Measurements from ENCODE around the gene BCAS1.
A peak's percentile ranks its signal among the peaks of the same experiment; 100 is the strongest.

BCAS1 gene

DNA sequence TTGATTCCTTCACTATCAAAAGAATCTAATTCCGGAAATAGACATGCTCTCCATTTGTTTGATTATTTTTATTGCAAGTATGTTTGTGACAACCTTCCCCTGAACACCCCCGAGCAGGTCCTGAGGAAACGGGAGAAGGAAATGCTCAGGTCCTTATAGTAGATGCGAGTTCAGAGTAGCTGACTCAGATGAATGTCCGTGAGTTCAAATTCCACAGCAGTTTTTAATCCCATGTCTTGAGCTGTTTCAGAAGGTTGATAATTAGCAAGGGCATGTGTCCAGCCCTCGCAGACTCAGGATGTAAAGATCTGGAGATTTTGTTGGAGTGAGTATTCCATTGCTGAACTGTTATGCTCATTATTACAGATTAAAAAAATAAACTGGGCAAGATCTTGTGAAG, 169.3 kb downstream of the BCAS1 start:
- TF ChIP-seq FOXM1 (IDR thresholded peaks at IDR 0.05; ENCODE audit: borderline replicate concordance, low read depth) (no peak), CREB1 (IDR thresholded peaks at IDR 0.05; ENCODE audit: low read depth) (no peak), YY1 (IDR thresholded peaks at IDR 0.05; ENCODE audit: low read depth) (no peak), TCF12 (IDR thresholded peaks at IDR 0.05; ENCODE audit: low read depth) (no peak), RAD21 (IDR thresholded peaks at IDR 0.05; ENCODE audit: low read depth) (no peak), EP300 (IDR thresholded peaks at IDR 0.05; ENCODE audit: borderline replicate concordance) (no peak), ZBTB7A (IDR thresholded peaks at IDR 0.05; ENCODE audit: low read depth) (no peak)
- TF ChIP-seq, protein P1, sequence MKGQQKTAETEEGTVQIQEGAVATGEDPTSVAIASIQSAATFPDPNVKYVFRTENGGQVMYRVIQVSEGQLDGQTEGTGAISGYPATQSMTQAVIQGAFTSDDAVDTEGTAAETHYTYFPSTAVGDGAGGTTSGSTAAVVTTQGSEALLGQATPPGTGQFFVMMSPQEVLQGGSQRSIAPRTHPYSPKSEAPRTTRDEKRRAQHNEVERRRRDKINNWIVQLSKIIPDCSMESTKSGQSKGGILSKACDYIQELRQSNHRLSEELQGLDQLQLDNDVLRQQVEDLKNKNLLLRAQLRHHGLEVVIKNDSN (IDR thresholded peaks at IDR 0.05): no peak
- TF ChIP-seq, protein P2, sequence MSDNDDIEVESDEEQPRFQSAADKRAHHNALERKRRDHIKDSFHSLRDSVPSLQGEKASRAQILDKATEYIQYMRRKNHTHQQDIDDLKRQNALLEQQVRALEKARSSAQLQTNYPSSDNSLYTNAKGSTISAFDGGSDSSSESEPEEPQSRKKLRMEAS (IDR thresholded peaks at IDR 0.05): no peak
- TF ChIP-seq, protein P3, sequence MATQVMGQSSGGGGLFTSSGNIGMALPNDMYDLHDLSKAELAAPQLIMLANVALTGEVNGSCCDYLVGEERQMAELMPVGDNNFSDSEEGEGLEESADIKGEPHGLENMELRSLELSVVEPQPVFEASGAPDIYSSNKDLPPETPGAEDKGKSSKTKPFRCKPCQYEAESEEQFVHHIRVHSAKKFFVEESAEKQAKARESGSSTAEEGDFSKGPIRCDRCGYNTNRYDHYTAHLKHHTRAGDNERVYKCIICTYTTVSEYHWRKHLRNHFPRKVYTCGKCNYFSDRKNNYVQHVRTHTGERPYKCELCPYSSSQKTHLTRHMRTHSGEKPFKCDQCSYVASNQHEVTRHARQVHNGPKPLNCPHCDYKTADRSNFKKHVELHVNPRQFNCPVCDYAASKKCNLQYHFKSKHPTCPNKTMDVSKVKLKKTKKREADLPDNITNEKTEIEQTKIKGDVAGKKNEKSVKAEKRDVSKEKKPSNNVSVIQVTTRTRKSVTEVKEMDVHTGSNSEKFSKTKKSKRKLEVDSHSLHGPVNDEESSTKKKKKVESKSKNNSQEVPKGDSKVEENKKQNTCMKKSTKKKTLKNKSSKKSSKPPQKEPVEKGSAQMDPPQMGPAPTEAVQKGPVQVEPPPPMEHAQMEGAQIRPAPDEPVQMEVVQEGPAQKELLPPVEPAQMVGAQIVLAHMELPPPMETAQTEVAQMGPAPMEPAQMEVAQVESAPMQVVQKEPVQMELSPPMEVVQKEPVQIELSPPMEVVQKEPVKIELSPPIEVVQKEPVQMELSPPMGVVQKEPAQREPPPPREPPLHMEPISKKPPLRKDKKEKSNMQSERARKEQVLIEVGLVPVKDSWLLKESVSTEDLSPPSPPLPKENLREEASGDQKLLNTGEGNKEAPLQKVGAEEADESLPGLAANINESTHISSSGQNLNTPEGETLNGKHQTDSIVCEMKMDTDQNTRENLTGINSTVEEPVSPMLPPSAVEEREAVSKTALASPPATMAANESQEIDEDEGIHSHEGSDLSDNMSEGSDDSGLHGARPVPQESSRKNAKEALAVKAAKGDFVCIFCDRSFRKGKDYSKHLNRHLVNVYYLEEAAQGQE (IDR thresholded peaks at IDR 0.05; ENCODE audit: low read depth): no peak

DNA sequence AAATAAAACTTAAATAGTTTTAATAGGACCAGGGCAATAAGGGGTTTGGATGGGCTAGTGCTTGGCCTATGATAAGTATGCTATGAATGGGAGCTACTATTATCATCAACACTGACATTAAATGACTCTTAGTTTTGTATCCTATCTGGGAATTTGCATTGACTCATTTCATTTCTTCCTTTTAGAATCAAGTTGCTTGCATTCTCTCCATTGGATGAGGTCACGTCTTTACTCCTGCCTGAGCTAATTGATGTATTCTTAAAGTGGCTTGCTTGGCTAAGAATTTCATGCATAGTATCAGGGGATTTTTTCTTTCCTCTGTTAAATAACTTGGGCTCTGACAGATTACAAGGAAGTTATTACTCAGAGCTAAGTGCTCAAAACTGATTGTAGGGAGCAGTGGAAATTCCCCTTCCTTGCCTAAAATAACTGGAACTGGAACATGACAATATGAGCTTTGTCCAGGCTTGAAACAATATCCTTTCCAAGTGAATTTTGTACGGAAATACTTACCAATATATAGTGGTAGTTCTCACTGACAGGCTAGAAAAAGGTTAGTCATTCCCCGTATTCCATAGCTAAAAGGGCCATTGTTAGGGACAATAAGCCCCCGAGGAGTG, 169.9 kb downstream of the BCAS1 start:
- TF ChIP-seq YY1 (IDR thresholded peaks at IDR 0.05; ENCODE audit: low read depth) (no peak), ZBTB7A (IDR thresholded peaks at IDR 0.05; ENCODE audit: low read depth) (no peak), NFIC (IDR thresholded peaks at IDR 0.05) (no peak), TAF1 (IDR thresholded peaks at IDR 0.05; ENCODE audit: low read depth) (no peak), EGR1 (IDR thresholded peaks at IDR 0.05) (no peak), CREB1 (IDR thresholded peaks at IDR 0.05; ENCODE audit: low read depth) (no peak), EP300 (IDR thresholded peaks at IDR 0.05; ENCODE audit: borderline replicate concordance) (no peak), TEAD4 (IDR thresholded peaks at IDR 0.05) (no peak), TCF12 (IDR thresholded peaks at IDR 0.05; ENCODE audit: low read depth) (no peak), CEBPB (IDR thresholded peaks at IDR 0.05) (no peak), FOXM1 (IDR thresholded peaks at IDR 0.05; ENCODE audit: borderline replicate concordance, low read depth) (no peak), RAD21 (IDR thresholded peaks at IDR 0.05; ENCODE audit: low read depth) (no peak)
- TF ChIP-seq, protein P2 (IDR thresholded peaks at IDR 0.05): no peak
- TF ChIP-seq, protein P1 (IDR thresholded peaks at IDR 0.05): no peak
- TF ChIP-seq, protein P3 (IDR thresholded peaks at IDR 0.05; ENCODE audit: low read depth): no peak

DNA sequence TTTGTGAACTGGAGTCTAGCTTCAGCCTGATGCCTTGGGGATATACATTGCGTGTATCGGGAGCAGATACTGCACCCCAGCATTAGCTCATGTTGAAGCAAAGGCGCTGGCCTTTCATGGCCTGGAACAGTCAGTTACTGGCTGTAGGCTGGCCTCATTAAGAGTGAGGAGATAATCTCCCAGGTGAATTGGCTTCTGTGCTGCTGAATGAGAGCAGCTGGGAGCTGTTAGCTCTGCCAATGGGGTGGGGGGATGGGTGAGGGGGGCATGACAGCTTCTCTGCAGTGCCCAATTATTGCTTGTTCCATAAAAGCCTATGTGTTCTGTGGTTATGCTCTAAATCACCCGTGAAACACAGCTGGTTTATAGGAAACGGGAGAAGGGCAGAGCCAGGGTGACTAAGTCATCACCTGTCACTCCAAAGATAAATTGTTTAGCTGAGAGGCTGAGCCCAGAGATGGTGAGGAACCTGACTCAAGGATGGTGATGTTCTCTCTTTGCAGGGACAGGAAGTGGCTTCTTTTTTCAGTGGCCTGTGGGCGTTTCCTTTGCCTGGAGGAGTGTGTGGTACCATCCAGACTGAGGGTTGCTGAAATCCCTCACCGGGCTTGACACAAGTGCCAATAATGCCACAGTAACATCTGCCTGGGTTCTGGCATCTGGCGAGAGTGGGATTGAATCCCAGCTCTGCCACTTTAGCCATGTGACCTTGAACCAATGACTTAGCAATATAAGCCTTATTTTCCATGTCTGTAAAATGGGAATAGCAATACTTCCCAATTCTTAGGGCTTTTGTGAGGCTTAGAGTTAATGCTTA, 170.8 kb downstream of the BCAS1 start:
- TF ChIP-seq TCF12 (IDR thresholded peaks at IDR 0.05; ENCODE audit: low read depth): peak; percentile 34; the same call in 1 of the 2 replicates
- no peak for TF ChIP-seq CREB1 (IDR thresholded peaks at IDR 0.05; ENCODE audit: low read depth)

DNA sequence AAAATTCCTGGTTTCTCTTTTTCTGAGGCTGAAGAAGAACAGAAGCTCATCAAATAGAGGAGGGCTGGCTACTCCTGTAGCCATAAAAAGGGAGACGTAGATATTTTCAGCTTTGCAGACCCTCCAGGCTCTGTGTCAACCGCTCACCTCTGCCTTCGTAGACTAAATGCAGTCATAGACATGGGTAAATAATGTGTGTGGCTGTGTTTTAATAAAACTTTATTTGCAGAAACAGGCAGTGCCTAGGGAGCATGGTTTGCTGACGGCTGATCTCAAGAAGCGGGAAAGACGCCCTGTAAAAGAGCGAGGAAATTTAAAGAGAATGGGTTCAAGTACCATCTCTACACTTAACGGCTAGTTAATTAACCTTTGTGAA, 171.8 kb downstream of the BCAS1 start:
- TF ChIP-seq YY1 (IDR thresholded peaks at IDR 0.05; ENCODE audit: low read depth) (no peak), TCF12 (IDR thresholded peaks at IDR 0.05; ENCODE audit: low read depth) (no peak), TAF1 (IDR thresholded peaks at IDR 0.05; ENCODE audit: low read depth) (no peak), CEBPB (IDR thresholded peaks at IDR 0.05) (no peak), EP300 (IDR thresholded peaks at IDR 0.05; ENCODE audit: borderline replicate concordance) (no peak), EGR1 (IDR thresholded peaks at IDR 0.05) (no peak), NFIC (IDR thresholded peaks at IDR 0.05) (no peak), TEAD4 (IDR thresholded peaks at IDR 0.05) (no peak), ZBTB7A (IDR thresholded peaks at IDR 0.05; ENCODE audit: low read depth) (no peak), FOXM1 (IDR thresholded peaks at IDR 0.05; ENCODE audit: borderline replicate concordance, low read depth) (no peak), CREB1 (IDR thresholded peaks at IDR 0.05; ENCODE audit: low read depth) (no peak), RAD21 (IDR thresholded peaks at IDR 0.05; ENCODE audit: low read depth) (no peak)
- TF ChIP-seq, protein P1 (IDR thresholded peaks at IDR 0.05): no peak
- TF ChIP-seq, protein P2 (IDR thresholded peaks at IDR 0.05): no peak
- TF ChIP-seq, protein P3 (IDR thresholded peaks at IDR 0.05; ENCODE audit: low read depth): no peak
